Diencephalon (tissue), 1 donor: ENCODE results near the gene KLHL25. TPM values are rescaled to one million over a fixed set of nuclear protein-coding genes. Genes with fewer than 3 reads are reported as not detected.

Experiments
- small RNA-seq: library from RNA; depleted of rRNA; stranded (forward); fragments of <200 nt; gene quantifications from one replicate; pipeline ENCODE3, GENCODE V24; 2014
- total RNA-seq: library from RNA; depleted of rRNA; stranded (reverse); fragments of >200 nt; gene quantifications from one replicate; pipeline ENCODE4 v1.2.3, GENCODE V29; 2014

KLHL25 gene
- 33.0 TPM for total RNA-seq

GRCh38 chr15:85794598-85795336, at the start of gene KLHL25:
TSS of gene KLHL25 (minus strand) at chr15:85794925. CDS start at chr15:85769810, 25,115 bp downstream.

Small RNAs within 50 kb of the gene (small RNA-seq; reads per million reads assigned to genes)
- gene AC021739.1 (not detected), gene MIR1276 (2.0 reads per million, percentile 87 among the genes with 10 or more reads in this experiment), gene MIR548AP (not detected), gene RNU6-231P (not detected)
